Liver (tissue), 9 donors: ENCODE data around the gene TUT4. TPM values are rescaled to one million over a fixed set of nuclear protein-coding genes. Genes with fewer than 3 reads are reported as not detected.

Source experiments
- DNase-seq: peaks from one replicate; pipeline ENCODE4 v3.0.0-alpha.2; 2017; ENCODE audit warnings: low spot score
- H3K27ac ChIP-seq, 2 donors: one replicate each; pipeline ENCODE4 v1.7.0; 2013; ENCODE audit warnings: inconsistent platforms in 2 of 2, low read length in 2 of 2, control low read depth in 1 of 2, low read depth in 1 of 2, mild to moderate bottlenecking in 1 of 2
- H3K27me3 ChIP-seq, 4 donors: one replicate each; pipeline versions ENCODE4 v1.6.1 to v1.7.0; 2013; ENCODE audit warnings: low read length in 3 of 4, inconsistent platforms in 1 of 4, mild to moderate bottlenecking in 1 of 4, moderate library complexity in 1 of 4; ENCODE audit not compliant: control insufficient read depth in 4 of 4, insufficient read depth in 4 of 4
- H3K36me3 ChIP-seq, 4 donors: one replicate each; pipeline versions ENCODE4 v1.6.1 to v1.7.0; 2013; ENCODE audit warnings: low read length in 3 of 4, mild to moderate bottlenecking in 3 of 4, low read depth in 1 of 4, moderate library complexity in 1 of 4; ENCODE audit not compliant: control insufficient read depth in 4 of 4, insufficient read depth in 3 of 4
- H3K4me1 ChIP-seq, 4 donors: one replicate each; pipeline versions ENCODE4 v1.6.1 to v1.7.0; 2013; ENCODE audit warnings: low read length in 3 of 4, mild to moderate bottlenecking in 3 of 4, moderate library complexity in 1 of 4; ENCODE audit not compliant: control insufficient read depth in 4 of 4, insufficient read depth in 4 of 4
- H3K4me3 ChIP-seq, 3 donors: one replicate each; pipeline versions ENCODE4 v1.6.1 to v1.7.0; 2013; ENCODE audit warnings: low read length in 3 of 3, control low read depth in 1 of 3, low read depth in 1 of 3, mild to moderate bottlenecking in 1 of 3
- H3K9ac ChIP-seq, 2 donors: one replicate each; pipeline ENCODE4 v1.7.0; 2013; ENCODE audit warnings: low read length in 2 of 2, mild to moderate bottlenecking in 2 of 2, moderate library complexity in 2 of 2, control low read depth in 1 of 2, low read depth in 1 of 2
- H3K9me3 ChIP-seq, 4 donors: one replicate each; pipeline versions ENCODE4 v1.6.1 to v1.7.0; 2013; ENCODE audit warnings: low read length in 3 of 4; ENCODE audit not compliant: control insufficient read depth in 4 of 4
- EGR1 ChIP-seq, 2 donors: IDR thresholded peaks; 2 replicates each; pipeline ENCODE4 v1.6.1; 2016 to 2018; ENCODE audit warnings: antibody characterized with exemption in 2 of 2, low read depth in 2 of 2
- FOXA1 ChIP-seq: IDR thresholded peaks from 2 replicates; pipeline ENCODE4 v1.6.1; 2016; ENCODE audit warnings: antibody characterized with exemption
- FOXA2 ChIP-seq: IDR thresholded peaks from 2 replicates; pipeline ENCODE4 v1.6.1; 2016; ENCODE audit warnings: antibody characterized with exemption
- GABPA ChIP-seq, 2 donors: IDR thresholded peaks in 1 of 2; conservative IDR thresholded peaks in 1 of 2; 2 replicates each; pipeline ENCODE4 v1.6.1; 2016; ENCODE audit warnings: antibody characterized with exemption in 2 of 2, mild to moderate bottlenecking in 1 of 2, moderate library complexity in 1 of 2
- HNF4A ChIP-seq, 2 donors: conservative IDR thresholded peaks; 2 replicates each; pipeline ENCODE4 v1.6.1; 2016; ENCODE audit warnings: antibody characterized with exemption in 2 of 2, mild to moderate bottlenecking in 2 of 2
- RXRA ChIP-seq, 2 donors: IDR thresholded peaks; 2 replicates each; pipeline ENCODE4 v1.6.1; 2017 to 2018; ENCODE audit warnings: antibody characterized with exemption in 2 of 2, mild to moderate bottlenecking in 1 of 2
- SP1 ChIP-seq: IDR thresholded peaks from 2 replicates; pipeline ENCODE4 v1.6.1; 2018; ENCODE audit warnings: antibody characterized with exemption, mild to moderate bottlenecking
- TAF1 ChIP-seq: conservative IDR thresholded peaks from 2 replicates; pipeline ENCODE4 v1.6.1; 2016; ENCODE audit warnings: antibody characterized with exemption, mild to moderate bottlenecking
- YY1 ChIP-seq: IDR thresholded peaks from 2 replicates; pipeline ENCODE4 v1.6.1; 2016; ENCODE audit warnings: antibody characterized with exemption, mild to moderate bottlenecking
- WGBS: extraction: QIAGEN DNeasy Blood & Tissue Kit; methylation state at CpG from one replicate; pipeline ENCODE4 v1.1.7; 2013; 5-methylcytosine and 5-hydroxymethylcytosine counted together
- polyA plus RNA-seq, 2 donors: library from polyadenylated mRNA; stranded (reverse) in 1 of 2; unstranded in 1 of 2; fragments of 200-250 nt in 1 of 2; fragments of >200 nt in 1 of 2; fragmentation: Nextera tagmentation in 1 of 2; extraction: Ambion mirVana in 1 of 2; gene quantifications; one replicate each; pipeline versions ENCODE4 v1.2.1 to v1.2.3, GENCODE V29; 2013 to 2015
- total RNA-seq, 2 donors: library from RNA; depleted of rRNA; stranded (reverse); fragments of >200 nt; gene quantifications; one replicate each; pipeline ENCODE4 v1.2.3, GENCODE V29; 2014
- TF ChIP-seq, protein P1 (sequence below): IDR thresholded peaks from 2 replicates; pipeline ENCODE4 v1.6.1; 2016; ENCODE audit warnings: antibody characterized with exemption, mild to moderate bottlenecking
- TF ChIP-seq, protein P2 (sequence below): IDR thresholded peaks from 2 replicates; pipeline ENCODE4 v1.6.1; 2016; ENCODE audit warnings: antibody characterized with exemption
- TF ChIP-seq, protein P3 (sequence below): IDR thresholded peaks from 2 replicates; pipeline ENCODE4 v1.6.1; 2016; ENCODE audit warnings: antibody characterized with exemption
- TF ChIP-seq, protein P4 (sequence below): fragments of 150-350 bp; IDR thresholded peaks from 2 replicates; pipeline ENCODE4 v1.5.1; 2017; ENCODE audit warnings: improper control_type of control experiment, low read depth, low read length; ENCODE audit not compliant: missing input control
- TF ChIP-seq, protein P5 (sequence below): IDR thresholded peaks from 2 replicates; pipeline ENCODE4 v1.6.1; 2016; ENCODE audit warnings: antibody characterized with exemption
- donor health status: healthy.
- donor health status: healthy.
- donor health status: healthy.
- donor health status: healthy.
- donor health status: healthy.

Gene TUT4
- total and polyA plus RNA-seq, 4 donors = 12.2 to 28.0 (median 24.0) TPM

DNA sequence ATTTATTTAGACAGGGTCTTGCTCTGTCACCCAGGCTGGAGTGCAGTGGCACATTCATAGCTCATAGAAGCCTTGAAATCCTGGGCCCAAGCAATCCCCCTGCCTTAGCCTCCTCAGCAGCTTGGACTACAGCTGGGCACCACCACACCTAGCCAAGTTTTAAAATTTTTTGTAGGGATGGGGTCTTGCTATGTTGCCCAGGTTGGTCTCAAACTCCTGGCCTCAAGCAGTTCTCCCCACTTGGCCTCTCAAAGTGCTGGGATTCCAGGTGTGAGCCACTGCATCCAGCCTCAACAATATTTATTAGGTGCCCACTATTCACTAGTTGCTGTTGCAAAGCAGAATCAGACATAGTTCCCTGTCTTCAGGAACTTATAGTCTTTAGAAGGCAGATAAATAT lies 35.1 kb upstream of the TUT4 start:
- no peak for DNase-seq
- TF ChIP-seq, protein P1, sequence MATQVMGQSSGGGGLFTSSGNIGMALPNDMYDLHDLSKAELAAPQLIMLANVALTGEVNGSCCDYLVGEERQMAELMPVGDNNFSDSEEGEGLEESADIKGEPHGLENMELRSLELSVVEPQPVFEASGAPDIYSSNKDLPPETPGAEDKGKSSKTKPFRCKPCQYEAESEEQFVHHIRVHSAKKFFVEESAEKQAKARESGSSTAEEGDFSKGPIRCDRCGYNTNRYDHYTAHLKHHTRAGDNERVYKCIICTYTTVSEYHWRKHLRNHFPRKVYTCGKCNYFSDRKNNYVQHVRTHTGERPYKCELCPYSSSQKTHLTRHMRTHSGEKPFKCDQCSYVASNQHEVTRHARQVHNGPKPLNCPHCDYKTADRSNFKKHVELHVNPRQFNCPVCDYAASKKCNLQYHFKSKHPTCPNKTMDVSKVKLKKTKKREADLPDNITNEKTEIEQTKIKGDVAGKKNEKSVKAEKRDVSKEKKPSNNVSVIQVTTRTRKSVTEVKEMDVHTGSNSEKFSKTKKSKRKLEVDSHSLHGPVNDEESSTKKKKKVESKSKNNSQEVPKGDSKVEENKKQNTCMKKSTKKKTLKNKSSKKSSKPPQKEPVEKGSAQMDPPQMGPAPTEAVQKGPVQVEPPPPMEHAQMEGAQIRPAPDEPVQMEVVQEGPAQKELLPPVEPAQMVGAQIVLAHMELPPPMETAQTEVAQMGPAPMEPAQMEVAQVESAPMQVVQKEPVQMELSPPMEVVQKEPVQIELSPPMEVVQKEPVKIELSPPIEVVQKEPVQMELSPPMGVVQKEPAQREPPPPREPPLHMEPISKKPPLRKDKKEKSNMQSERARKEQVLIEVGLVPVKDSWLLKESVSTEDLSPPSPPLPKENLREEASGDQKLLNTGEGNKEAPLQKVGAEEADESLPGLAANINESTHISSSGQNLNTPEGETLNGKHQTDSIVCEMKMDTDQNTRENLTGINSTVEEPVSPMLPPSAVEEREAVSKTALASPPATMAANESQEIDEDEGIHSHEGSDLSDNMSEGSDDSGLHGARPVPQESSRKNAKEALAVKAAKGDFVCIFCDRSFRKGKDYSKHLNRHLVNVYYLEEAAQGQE = no peak
- no peak for TF ChIP-seq HNF4A (conservative IDR thresholded peaks at IDR 0.05)
- no peak for TF ChIP-seq RXRA (IDR thresholded peaks at IDR 0.05)
- TF ChIP-seq, protein P2, sequence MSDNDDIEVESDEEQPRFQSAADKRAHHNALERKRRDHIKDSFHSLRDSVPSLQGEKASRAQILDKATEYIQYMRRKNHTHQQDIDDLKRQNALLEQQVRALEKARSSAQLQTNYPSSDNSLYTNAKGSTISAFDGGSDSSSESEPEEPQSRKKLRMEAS = no peak
- TF ChIP-seq GABPA (IDR thresholded peaks at IDR 0.05 in 1 of 2, conservative IDR thresholded peaks at IDR 0.05 in 1 of 2) = no peak
- TF ChIP-seq, protein P3, sequence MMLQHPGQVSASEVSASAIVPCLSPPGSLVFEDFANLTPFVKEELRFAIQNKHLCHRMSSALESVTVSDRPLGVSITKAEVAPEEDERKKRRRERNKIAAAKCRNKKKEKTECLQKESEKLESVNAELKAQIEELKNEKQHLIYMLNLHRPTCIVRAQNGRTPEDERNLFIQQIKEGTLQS = no peak
- Histone ChIP-seq H3K9ac (no peak overlapping the region), H3K4me1 (no peaks in the 10 kb centered on the region), H3K9me3 (no peaks in the 10 kb centered on the region), H3K27ac (no peak overlapping the region), H3K36me3 (no peaks in the 10 kb centered on the region), H3K4me3 (no peak overlapping the region), H3K27me3 (no peaks in the 10 kb centered on the region)

DNA sequence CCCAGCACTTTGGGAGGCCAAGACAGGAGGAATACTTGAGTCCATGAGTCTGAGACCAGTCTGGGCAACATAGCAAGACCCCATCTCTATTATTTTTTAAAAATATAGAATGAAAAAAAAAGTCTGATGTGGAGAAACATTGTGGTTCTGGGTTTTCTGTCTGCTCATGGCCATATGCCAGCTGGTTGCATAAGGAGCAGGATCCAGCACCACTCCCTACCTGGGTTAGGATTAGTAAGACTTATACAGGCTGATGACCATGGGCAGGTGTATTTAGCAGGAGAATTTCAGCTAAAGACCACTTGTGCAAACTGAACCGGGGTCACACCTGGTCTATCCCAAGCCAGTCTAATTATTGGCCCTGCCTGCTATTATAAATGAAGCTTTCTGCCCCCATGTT lies 32.6 kb upstream of the TUT4 start:
- no peak overlapping the region for H3K27ac ChIP-seq
- H3K36me3 ChIP-seq = no peaks in the 10 kb centered on the region
- H3K4me1 ChIP-seq = no peaks in the 10 kb centered on the region
- 72% methylated on average over 1 of the region's 1 CpG for WGBS
- TF ChIP-seq HNF4A (conservative IDR thresholded peaks at IDR 0.05) = no peak
- TF ChIP-seq EGR1 (IDR thresholded peaks at IDR 0.05; ENCODE audit: low read depth in 2 of 2) = no peak
- no peaks in the 10 kb centered on the region for H3K27me3 ChIP-seq
- no peaks in the 10 kb centered on the region for H3K9me3 ChIP-seq
- DNase-seq = no peak
- H3K9ac ChIP-seq = no peak overlapping the region
- H3K4me3 ChIP-seq = no peak overlapping the region

DNA sequence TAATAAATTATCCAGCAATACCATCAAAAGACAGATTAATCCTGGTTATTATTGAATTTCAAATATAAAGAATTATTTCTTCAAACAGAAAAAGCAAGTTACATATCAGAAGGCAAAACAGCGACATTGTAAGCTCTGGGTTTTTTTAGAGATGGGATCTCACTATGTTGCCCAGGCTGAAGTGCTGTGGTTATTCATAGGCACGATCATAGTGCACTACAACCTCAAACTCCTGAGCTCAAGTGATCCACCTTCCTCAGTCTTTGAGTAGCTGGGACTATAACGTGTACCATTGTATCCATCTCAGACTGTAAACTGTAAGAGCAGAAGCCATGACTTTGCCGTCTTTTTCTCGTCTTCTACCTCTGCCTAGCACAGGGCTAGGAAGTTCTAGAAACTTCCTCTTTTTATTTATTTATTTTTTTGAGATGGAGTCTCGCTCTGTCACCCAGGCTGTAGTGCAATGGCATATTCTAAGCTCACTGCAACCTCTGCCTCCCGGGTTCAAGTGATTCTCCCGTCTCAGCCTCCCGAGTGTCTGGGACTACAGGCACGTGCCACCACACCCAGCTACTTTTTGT lies 29.3 kb upstream of the TUT4 start:
- Histone ChIP-seq H3K36me3 (no peaks in the 10 kb centered on the region), H3K9ac (no peak overlapping the region), H3K4me1 (no peaks in the 10 kb centered on the region), H3K9me3 (no peaks in the 10 kb centered on the region), H3K27me3 (no peaks in the 10 kb centered on the region), H3K27ac (no peak overlapping the region), H3K4me3 (no peak overlapping the region)
- WGBS = 94% methylated on average over 10 of the region's 10 CpGs
- DNase-seq = no peak
- TF ChIP-seq FOXA1 = no peak
- no peak for TF ChIP-seq TAF1
- TF ChIP-seq, protein P3 = no peak
- TF ChIP-seq, protein P4, sequence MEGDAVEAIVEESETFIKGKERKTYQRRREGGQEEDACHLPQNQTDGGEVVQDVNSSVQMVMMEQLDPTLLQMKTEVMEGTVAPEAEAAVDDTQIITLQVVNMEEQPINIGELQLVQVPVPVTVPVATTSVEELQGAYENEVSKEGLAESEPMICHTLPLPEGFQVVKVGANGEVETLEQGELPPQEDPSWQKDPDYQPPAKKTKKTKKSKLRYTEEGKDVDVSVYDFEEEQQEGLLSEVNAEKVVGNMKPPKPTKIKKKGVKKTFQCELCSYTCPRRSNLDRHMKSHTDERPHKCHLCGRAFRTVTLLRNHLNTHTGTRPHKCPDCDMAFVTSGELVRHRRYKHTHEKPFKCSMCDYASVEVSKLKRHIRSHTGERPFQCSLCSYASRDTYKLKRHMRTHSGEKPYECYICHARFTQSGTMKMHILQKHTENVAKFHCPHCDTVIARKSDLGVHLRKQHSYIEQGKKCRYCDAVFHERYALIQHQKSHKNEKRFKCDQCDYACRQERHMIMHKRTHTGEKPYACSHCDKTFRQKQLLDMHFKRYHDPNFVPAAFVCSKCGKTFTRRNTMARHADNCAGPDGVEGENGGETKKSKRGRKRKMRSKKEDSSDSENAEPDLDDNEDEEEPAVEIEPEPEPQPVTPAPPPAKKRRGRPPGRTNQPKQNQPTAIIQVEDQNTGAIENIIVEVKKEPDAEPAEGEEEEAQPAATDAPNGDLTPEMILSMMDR = no peak
- TF ChIP-seq, protein P2 = no peak
- TF ChIP-seq YY1 = no peak
- TF ChIP-seq FOXA2 = no peak
- TF ChIP-seq SP1 = no peak
- TF ChIP-seq GABPA (IDR thresholded peaks at IDR 0.05 in 1 of 2, conservative IDR thresholded peaks at IDR 0.05 in 1 of 2) = no peak
- no peak for TF ChIP-seq RXRA (IDR thresholded peaks at IDR 0.05)
- TF ChIP-seq, protein P1 = no peak
- no peak for TF ChIP-seq HNF4A (conservative IDR thresholded peaks at IDR 0.05)
- TF ChIP-seq, protein P5, sequence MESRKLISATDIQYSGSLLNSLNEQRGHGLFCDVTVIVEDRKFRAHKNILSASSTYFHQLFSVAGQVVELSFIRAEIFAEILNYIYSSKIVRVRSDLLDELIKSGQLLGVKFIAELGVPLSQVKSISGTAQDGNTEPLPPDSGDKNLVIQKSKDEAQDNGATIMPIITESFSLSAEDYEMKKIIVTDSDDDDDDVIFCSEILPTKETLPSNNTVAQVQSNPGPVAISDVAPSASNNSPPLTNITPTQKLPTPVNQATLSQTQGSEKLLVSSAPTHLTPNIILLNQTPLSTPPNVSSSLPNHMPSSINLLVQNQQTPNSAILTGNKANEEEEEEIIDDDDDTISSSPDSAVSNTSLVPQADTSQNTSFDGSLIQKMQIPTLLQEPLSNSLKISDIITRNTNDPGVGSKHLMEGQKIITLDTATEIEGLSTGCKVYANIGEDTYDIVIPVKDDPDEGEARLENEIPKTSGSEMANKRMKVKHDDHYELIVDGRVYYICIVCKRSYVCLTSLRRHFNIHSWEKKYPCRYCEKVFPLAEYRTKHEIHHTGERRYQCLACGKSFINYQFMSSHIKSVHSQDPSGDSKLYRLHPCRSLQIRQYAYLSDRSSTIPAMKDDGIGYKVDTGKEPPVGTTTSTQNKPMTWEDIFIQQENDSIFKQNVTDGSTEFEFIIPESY = no peak
